ENCODE data around the gene ZNF362.

The ZNF362 gene

GRCh38 chr1:33224166-33224707 lies 32.1 kb upstream of the ZNF362 start:
- no peak for DNase-seq (ENCODE audit: low read depth)
- H3K4me3 ChIP-seq (ENCODE audit: low read depth, low read length), result no peak overlapping the region
- in situ Hi-C loops (cut with HindIII; ENCODE audit: low sequenced_read_pairs), result no loop called here
- no peak for TF ChIP-seq CTCF (IDR thresholded peaks at IDR 0.05; ENCODE audit: low read depth, low read length, missing control alignments)

- TF ChIP-seq CTCF (IDR thresholded peaks at IDR 0.05; ENCODE audit: low read depth, low read length, missing control alignments), result no peak
- H3K4me3 ChIP-seq (ENCODE audit: low read depth, low read length), result no peak overlapping the region
- no peak for DNase-seq (ENCODE audit: low read depth)
- in situ Hi-C loops (cut with HindIII; ENCODE audit: low sequenced_read_pairs), result no loop called here
Observed at GRCh38 chr1:33225586-33225985, 30.7 kb upstream of the ZNF362 start.

GRCh38 chr1:33228935-33229487 lies 27.3 kb upstream of the ZNF362 start:
- no peak overlapping the region for H3K4me3 ChIP-seq (ENCODE audit: low read depth, low read length)
- in situ Hi-C loops (cut with HindIII; ENCODE audit: low sequenced_read_pairs), result no loop called here
- no peak for TF ChIP-seq CTCF (IDR thresholded peaks at IDR 0.05; ENCODE audit: low read depth, low read length, missing control alignments)
- peak; percentile 66 for DNase-seq (ENCODE audit: low read depth)

GRCh38 chr1:33231166-33231565 lies 25.1 kb upstream of the ZNF362 start:
- in situ Hi-C loops (cut with HindIII; ENCODE audit: low sequenced_read_pairs), result no loop called here
- H3K4me3 ChIP-seq (ENCODE audit: low read depth, low read length), result no peak overlapping the region
- no peak for DNase-seq (ENCODE audit: low read depth)
- TF ChIP-seq CTCF (IDR thresholded peaks at IDR 0.05; ENCODE audit: low read depth, low read length, missing control alignments), result no peak

GRCh38 chr1:33232716-33233115 lies 23.6 kb upstream of the ZNF362 start:
- in situ Hi-C loops (cut with HindIII; ENCODE audit: low sequenced_read_pairs), result no loop called here
- TF ChIP-seq CTCF (IDR thresholded peaks at IDR 0.05; ENCODE audit: low read depth, low read length, missing control alignments), result no peak
- no peak for DNase-seq (ENCODE audit: low read depth)
- no peak overlapping the region for H3K4me3 ChIP-seq (ENCODE audit: low read depth, low read length)

GRCh38 chr1:33234131-33234530 lies 22.2 kb upstream of the ZNF362 start:
- H3K4me3 ChIP-seq (ENCODE audit: low read depth, low read length), result no peak overlapping the region
- DNase-seq (ENCODE audit: low read depth), result no peak
- in situ Hi-C loops (cut with HindIII; ENCODE audit: low sequenced_read_pairs), result no loop called here
- TF ChIP-seq CTCF (IDR thresholded peaks at IDR 0.05; ENCODE audit: low read depth, low read length, missing control alignments), result no peak
